ENCODE data around the gene ZBTB42.

- TF ChIP-seq CTCF (optimal IDR thresholded peaks at IDR 0.05 in 1 of 3, IDR thresholded peaks at IDR 0.05 in 1 of 3, conservative IDR thresholded peaks at IDR 0.05 in 1 of 3; ENCODE audit: extremely low read depth in 1 of 3, insufficient read depth in 2 of 3, low read length in 3 of 3), result no peak
- no peak for TF ChIP-seq EZH2 (IDR thresholded peaks at IDR 0.05; ENCODE audit: low read length)
Measured at GRCh38 chr14:104784218-104784568, 16.7 kb upstream of the ZBTB42 start.
